ENCODE results near the gene GLTPD2. TPM values are rescaled to one million over a fixed set of nuclear protein-coding genes. Genes with fewer than 3 reads are reported as not detected.

The GLTPD2 gene
- total and polyA plus RNA-seq, 10 of the 15 experiments (the other 5 are each of a cell fraction or from before 2014, with no cell fraction given), result 0.16 to 0.34 TPM; not detected in 8

GRCh38 chr17:4806456-4806776 is 17.7 kb downstream of the GLTPD2 start:
- POLR2A ChIA-PET, result interaction anchor here (1.0 to 1.8 kb wide), 4 partner anchors 9 to 29 kb away, joined by 3 to 14 read pairs (median 4); partner anchors contain the start of gene PSMB6

More at GRCh38 chr17:4806456-4806776, 17.7 kb downstream of the GLTPD2 start:
- peak overlapping the region; percentile 76 for H3K4me3 ChIP-seq
- RAD21 ChIA-PET (ENCODE audit: unreplicated experiment), result interaction anchor here (1.4 to 1.6 kb wide), 2 partner anchors 9 to 16 kb away, joined by 3 to 5 read pairs; no protein-coding TSS in a partner anchor
- H3K9me3 ChIP-seq (replicated peaks; ENCODE audit: control insufficient read depth, insufficient read depth, low read length), result no peaks in the 10 kb centered on the region
- H3K4me2 ChIP-seq (ENCODE audit: control insufficient read depth, insufficient read depth), result peak overlapping the region; percentile 32
- H2AFZ ChIP-seq (ENCODE audit: control insufficient read depth, low read depth, low read length), result peak overlapping the region; percentile 68; the same call in 1 of the 2 replicates
- no peak for DNase-seq (ENCODE audit: low read depth, low spot score)
- SMC1A ChIA-PET (ENCODE audit: uncharacterized antibody, unreplicated experiment), result interaction anchor here (0.7 kb wide), 1 partner anchor 10 kb away, joined by 3 read pairs; the partner anchor contains the start of gene PSMB6
- H3K27ac ChIP-seq (ENCODE audit: control insufficient read depth, insufficient read depth), result no peak overlapping the region
- H3K79me2 ChIP-seq (ENCODE audit: control insufficient read depth, insufficient read depth, low read length), result no peaks in the 10 kb centered on the region
- no peak for ATAC-seq
- no TSS peak for BruUV-seq (replicated peaks)
- CTCF ChIA-PET, result interaction anchor here (1.2 to 1.7 kb wide), 3 partner anchors 10 to 75 kb away, joined by 5 to 7 read pairs (median 5); partner anchors contain the start of gene PSMB6
- in situ Hi-C loops (cut with MboI) (no loop called here), intact Hi-C loops (cut with micrococcal nuclease; ENCODE audit: unreplicated experiment) (no loop called here)
- under 1% methylated on average over 16 of the region's 16 CpGs for WGBS (ENCODE audit: insufficient coverage, insufficient replicate concordance, low lambda C conversion rate, missing lambda C conversion rate)
- TF ChIP-seq, protein P1, sequence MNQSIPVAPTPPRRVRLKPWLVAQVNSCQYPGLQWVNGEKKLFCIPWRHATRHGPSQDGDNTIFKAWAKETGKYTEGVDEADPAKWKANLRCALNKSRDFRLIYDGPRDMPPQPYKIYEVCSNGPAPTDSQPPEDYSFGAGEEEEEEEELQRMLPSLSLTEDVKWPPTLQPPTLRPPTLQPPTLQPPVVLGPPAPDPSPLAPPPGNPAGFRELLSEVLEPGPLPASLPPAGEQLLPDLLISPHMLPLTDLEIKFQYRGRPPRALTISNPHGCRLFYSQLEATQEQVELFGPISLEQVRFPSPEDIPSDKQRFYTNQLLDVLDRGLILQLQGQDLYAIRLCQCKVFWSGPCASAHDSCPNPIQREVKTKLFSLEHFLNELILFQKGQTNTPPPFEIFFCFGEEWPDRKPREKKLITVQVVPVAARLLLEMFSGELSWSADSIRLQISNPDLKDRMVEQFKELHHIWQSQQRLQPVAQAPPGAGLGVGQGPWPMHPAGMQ (IDR thresholded peaks at IDR 0.05; ENCODE audit: borderline replicate concordance), result no peak
- TF ChIP-seq TCF7 (IDR thresholded peaks at IDR 0.05; ENCODE audit: borderline replicate concordance) (no peak), HDAC6 (IDR thresholded peaks at IDR 0.05; ENCODE audit: unreplicated experiment) (no peak), EED (IDR thresholded peaks at IDR 0.05; ENCODE audit: low read depth) (no peak), NR2F1 (conservative IDR thresholded peaks at IDR 0.05) (no peak), SPI1 (IDR thresholded peaks at IDR 0.05; ENCODE audit: borderline replicate concordance, insufficient read depth, low read depth, low read length) (no peak), PML (IDR thresholded peaks at IDR 0.05; ENCODE audit: low read length) (no peak), HSF1 (IDR thresholded peaks at IDR 0.05; ENCODE audit: low read depth, low read length) (no peak), ZNF622 (IDR thresholded peaks at IDR 0.05) (no peak), ELK1 (IDR thresholded peaks at IDR 0.05; ENCODE audit: low read depth, low read length) (no peak), NRF1 (conservative IDR thresholded peaks at IDR 0.05; ENCODE audit: low read depth, low read length) (no peak), STAT1 (conservative IDR thresholded peaks at IDR 0.05) (no peak), CBX3 (IDR thresholded peaks at IDR 0.05; ENCODE audit: borderline replicate concordance, low read depth) (no peak), CHD4 (IDR thresholded peaks at IDR 0.05) (no peak), POLR2AphosphoS2 (IDR thresholded peaks at IDR 0.05; ENCODE audit: low read depth, low read length) (no peak)
- TF ChIP-seq, protein P2, sequence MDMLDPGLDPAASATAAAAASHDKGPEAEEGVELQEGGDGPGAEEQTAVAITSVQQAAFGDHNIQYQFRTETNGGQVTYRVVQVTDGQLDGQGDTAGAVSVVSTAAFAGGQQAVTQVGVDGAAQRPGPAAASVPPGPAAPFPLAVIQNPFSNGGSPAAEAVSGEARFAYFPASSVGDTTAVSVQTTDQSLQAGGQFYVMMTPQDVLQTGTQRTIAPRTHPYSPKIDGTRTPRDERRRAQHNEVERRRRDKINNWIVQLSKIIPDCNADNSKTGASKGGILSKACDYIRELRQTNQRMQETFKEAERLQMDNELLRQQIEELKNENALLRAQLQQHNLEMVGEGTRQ (IDR thresholded peaks at IDR 0.05; ENCODE audit: borderline replicate concordance, low read depth, low read length), result no peak
- TF ChIP-seq, protein P3, sequence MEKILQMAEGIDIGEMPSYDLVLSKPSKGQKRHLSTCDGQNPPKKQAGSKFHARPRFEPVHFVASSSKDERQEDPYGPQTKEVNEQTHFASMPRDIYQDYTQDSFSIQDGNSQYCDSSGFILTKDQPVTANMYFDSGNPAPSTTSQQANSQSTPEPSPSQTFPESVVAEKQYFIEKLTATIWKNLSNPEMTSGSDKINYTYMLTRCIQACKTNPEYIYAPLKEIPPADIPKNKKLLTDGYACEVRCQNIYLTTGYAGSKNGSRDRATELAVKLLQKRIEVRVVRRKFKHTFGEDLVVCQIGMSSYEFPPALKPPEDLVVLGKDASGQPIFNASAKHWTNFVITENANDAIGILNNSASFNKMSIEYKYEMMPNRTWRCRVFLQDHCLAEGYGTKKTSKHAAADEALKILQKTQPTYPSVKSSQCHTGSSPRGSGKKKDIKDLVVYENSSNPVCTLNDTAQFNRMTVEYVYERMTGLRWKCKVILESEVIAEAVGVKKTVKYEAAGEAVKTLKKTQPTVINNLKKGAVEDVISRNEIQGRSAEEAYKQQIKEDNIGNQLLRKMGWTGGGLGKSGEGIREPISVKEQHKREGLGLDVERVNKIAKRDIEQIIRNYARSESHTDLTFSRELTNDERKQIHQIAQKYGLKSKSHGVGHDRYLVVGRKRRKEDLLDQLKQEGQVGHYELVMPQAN (conservative IDR thresholded peaks at IDR 0.05), result no peak
- no peak for FAIRE-seq
- peak overlapping the region; percentile 73; the same call in 1 of the 2 replicates for H3K9ac ChIP-seq (ENCODE audit: control insufficient read depth, insufficient read depth, low read length)
- H4K20me1 ChIP-seq (ENCODE audit: control insufficient read depth, insufficient read depth), result no peaks in the 10 kb centered on the region
- H3K4me1 ChIP-seq (ENCODE audit: control insufficient read depth, insufficient read depth, low read length), result peaks cover 4% of the 10 kb centered on the region
- no peaks in the 10 kb centered on the region for H3K36me3 ChIP-seq (ENCODE audit: control insufficient read depth in 2 of 2, insufficient read depth in 2 of 2, low read length in 1 of 2)
- no peaks in the 10 kb centered on the region for H3K27me3 ChIP-seq (replicated peaks in 1 of 2; ENCODE audit: control insufficient read depth in 2 of 2, insufficient read depth in 2 of 2, low read length in 1 of 2)
